Measurements from ENCODE around the gene CDH23. TPM values are rescaled to one million over a fixed set of nuclear protein-coding genes. Genes with fewer than 3 reads are reported as not detected.

Gene CDH23
- total and polyA plus RNA-seq, 8 donors = 3.4 to 64.6 (median 9.9) TPM

- Histone ChIP-seq H3K27ac (no peak overlapping the region), H3K36me3 (no peaks in the 10 kb centered on the region), H3K4me3 (no peak overlapping the region), H3K27me3 (no peaks in the 10 kb centered on the region), H3K4me1 (no peaks in the 10 kb centered on the region), H3K9me3 (no peaks in the 10 kb centered on the region)
- DNase-seq (peak in 1 of 6 donors; percentile 4), ATAC-seq (no peak), FAIRE-seq (no peak)
- WGBS, 2 donors = 87 to 88% methylated on average over 11 of the region's 11 CpGs
- TF ChIP-seq CTCF (IDR thresholded peaks at IDR 0.05) = no peak
- intact Hi-C loops (cut with DNase I) = no loop called here
Measured at GRCh38 chr10:71549766-71550533, 153.2 kb downstream of the CDH23 start.

GRCh38 chr10:71550628-71551027 lies 153.9 kb downstream of the CDH23 start:
- WGBS, 2 donors = 60 to 61% methylated on average over 7 of the region's 7 CpGs
- FAIRE-seq = no peak
- Histone ChIP-seq H3K4me1 (no peaks in the 10 kb centered on the region), H3K9me3 (no peaks in the 10 kb centered on the region), H3K27ac (no peak overlapping the region), H3K27me3 (no peaks in the 10 kb centered on the region), H3K4me3 (no peak overlapping the region), H3K36me3 (no peaks in the 10 kb centered on the region)
- intact Hi-C loops (cut with DNase I) = no loop called here
- TF ChIP-seq CTCF (IDR thresholded peaks at IDR 0.05) = no peak
- DNase-seq = peak in 1 of 6 donors; percentile 6
- no peak for ATAC-seq

- Histone ChIP-seq H3K4me3 (no peak overlapping the region), H3K27me3 (no peaks in the 10 kb centered on the region), H3K36me3 (no peaks in the 10 kb centered on the region), H3K9me3 (no peaks in the 10 kb centered on the region), H3K4me1 (no peaks in the 10 kb centered on the region), H3K27ac (no peak overlapping the region)
- ATAC-seq = no peak
- no peak for FAIRE-seq
- intact Hi-C loops (cut with DNase I) = no loop called here
- no peak for TF ChIP-seq CTCF (IDR thresholded peaks at IDR 0.05)
- DNase-seq = no peak
- 86% methylated on average over 3 of the region's 3 CpGs for whole genome bisulfite sequencing, 2 donors
Measured at GRCh38 chr10:71551970-71552369, 155.2 kb downstream of the CDH23 start.

- Histone ChIP-seq H3K4me1 (no peaks in the 10 kb centered on the region), H3K27ac (no peak overlapping the region), H3K9me3 (no peaks in the 10 kb centered on the region), H3K4me3 (no peak overlapping the region), H3K36me3 (no peaks in the 10 kb centered on the region), H3K27me3 (no peaks in the 10 kb centered on the region)
- no peak for FAIRE-seq
- no peak for TF ChIP-seq CTCF (IDR thresholded peaks at IDR 0.05)
- 68 to 77% methylated on average over 5 of the region's 5 CpGs for WGBS, 2 donors
- intact Hi-C loops (cut with DNase I) = no loop called here
- peak in 1 of 6 donors; percentile 27 for DNase-seq
- no peak for ATAC-seq
Measured at GRCh38 chr10:71553432-71553831, 156.7 kb downstream of the CDH23 start.

GRCh38 chr10:71554671-71555070 lies 158.0 kb downstream of the CDH23 start:
- no peaks in the 10 kb centered on the region for H3K36me3 ChIP-seq
- H3K9me3 ChIP-seq = no peaks in the 10 kb centered on the region
- H3K4me1 ChIP-seq = no peaks in the 10 kb centered on the region
- H3K4me3 ChIP-seq = no peak overlapping the region
- DNase-seq (no peak), FAIRE-seq (no peak), ATAC-seq (no peak)
- WGBS, 2 donors = 52 to 57% methylated on average over 2 of the region's 2 CpGs
- TF ChIP-seq CTCF (IDR thresholded peaks at IDR 0.05) = no peak
- H3K27ac ChIP-seq = no peak overlapping the region
- H3K27me3 ChIP-seq = no peaks in the 10 kb centered on the region
- intact Hi-C loops (cut with DNase I) = no loop called here
